Measurements from ENCODE around the gene PROB1.

Gene PROB1

GRCh38 chr5:139406963-139407362 lies 12.1 kb upstream of the PROB1 start:
- Mint-ChIP-seq H3K4me3 (no peak overlapping the region), H3K4me1 (ENCODE audit: low read depth) (peaks cover 29% of the 10 kb centered on the region), H3K36me3 (ENCODE audit: low read depth) (peaks cover 6% of the 10 kb centered on the region), H3K27me3 (no peaks in the 10 kb centered on the region), H3K9me3 (no peaks in the 10 kb centered on the region), H3K27ac (no peak overlapping the region)
- intact Hi-C loops (cut with micrococcal nuclease), result loop anchor here (10.0 kb wide), 1 partner anchor 112 kb away; the partner anchor contains the start of gene MATR3

GRCh38 chr5:139404484-139404840 lies 9.6 kb upstream of the PROB1 start:
- H3K36me3 Mint-ChIP-seq (ENCODE audit: low read depth), result peaks cover 6% of the 10 kb centered on the region
- no peaks in the 10 kb centered on the region for H3K9me3 Mint-ChIP-seq
- peak overlapping the region; percentile 82 for H3K4me3 Mint-ChIP-seq
- no peaks in the 10 kb centered on the region for H3K27me3 Mint-ChIP-seq
- intact Hi-C loops (cut with micrococcal nuclease), result loop anchor here (10.0 kb wide), 1 partner anchor 110 kb away; the partner anchor contains the start of gene MATR3
- H3K4me1 Mint-ChIP-seq (ENCODE audit: low read depth), result peaks cover 29% of the 10 kb centered on the region
- peak overlapping the region; percentile 95 for H3K27ac Mint-ChIP-seq

DNA sequence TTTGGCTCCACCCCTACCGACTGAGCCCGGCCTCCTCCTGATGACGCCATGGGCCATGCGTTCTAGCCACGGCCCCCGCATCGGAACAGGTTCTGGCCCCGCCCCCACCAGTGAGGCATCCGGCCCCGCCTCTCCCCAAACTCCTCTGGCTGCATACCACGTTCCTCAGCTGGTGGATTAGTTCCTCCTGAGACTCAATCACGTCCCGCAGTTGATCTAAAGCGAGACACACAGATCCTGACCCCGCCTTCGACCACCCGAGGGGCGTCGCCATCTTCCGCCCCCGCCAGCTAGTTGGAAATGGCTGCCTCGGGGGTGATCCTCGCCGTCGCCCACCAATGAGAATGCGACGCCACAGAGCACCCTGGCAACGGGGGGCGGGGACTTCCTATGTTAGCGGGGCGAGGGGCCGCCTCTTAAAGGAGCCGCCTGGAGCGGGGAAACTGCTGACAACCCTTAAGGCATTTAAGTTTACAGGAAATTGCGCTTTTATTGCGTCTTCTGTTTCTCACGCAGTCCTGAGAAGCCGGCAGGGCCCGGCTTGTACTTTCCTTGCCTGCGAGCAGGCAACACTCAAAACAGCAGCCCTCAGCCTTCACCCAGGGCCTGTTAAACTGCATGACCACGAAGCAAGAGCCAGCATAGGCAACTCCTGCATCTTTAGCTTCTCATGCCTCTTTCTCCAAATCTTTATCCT lies 9.0 kb upstream of the PROB1 start, which contains the start of gene SPATA24:
SPATA24 (minus strand) TSS at position 303 of the 697 bp plus-strand sequence; CDS start at position 274, 29 bp downstream.
- no peaks in the 10 kb centered on the region for H3K9me3 Mint-ChIP-seq
- peaks cover 6% of the 10 kb centered on the region for H3K36me3 Mint-ChIP-seq (ENCODE audit: low read depth)
- intact Hi-C loops (cut with micrococcal nuclease), result loop anchor here (1.0 to 10.0 kb wide), 2 partner anchors 35 to 109 kb away; partner anchors contain the start of genes DNAJC18 and MATR3
- H3K4me3 Mint-ChIP-seq, result peak within 1 kb of the TSS; percentile 82
- H3K27ac Mint-ChIP-seq, result peak within 1 kb of the TSS; percentile 95
- peaks cover 29% of the 10 kb centered on the region for H3K4me1 Mint-ChIP-seq (ENCODE audit: low read depth)
- no peaks in the 10 kb centered on the region for H3K27me3 Mint-ChIP-seq

GRCh38 chr5:139403418-139403786 lies 8.5 kb upstream of the PROB1 start:
- intact Hi-C loops (cut with micrococcal nuclease), result loop anchor here (1.0 to 10.0 kb wide), 2 partner anchors 36 to 109 kb away; partner anchors contain the start of genes DNAJC18 and MATR3
- peak overlapping the region; percentile 95 for H3K27ac Mint-ChIP-seq

GRCh38 chr5:139402561-139403158 lies 7.8 kb upstream of the PROB1 start:
- Mint-ChIP-seq H3K36me3 (ENCODE audit: low read depth) (peaks cover 6% of the 10 kb centered on the region), H3K9me3 (no peaks in the 10 kb centered on the region), H3K4me1 (ENCODE audit: low read depth) (peaks cover 31% of the 10 kb centered on the region), H3K4me3 (peak overlapping the region; percentile 28), H3K27me3 (no peaks in the 10 kb centered on the region), H3K27ac (peak overlapping the region; percentile 95)
- intact Hi-C loops (cut with micrococcal nuclease), result loop anchor here (1.0 to 10.0 kb wide), 2 partner anchors 37 to 108 kb away; partner anchors contain the start of genes DNAJC18 and MATR3

More at GRCh38 chr5:139403418-139403786, 8.5 kb upstream of the PROB1 start:
- no peaks in the 10 kb centered on the region for H3K27me3 Mint-ChIP-seq
- H3K9me3 Mint-ChIP-seq, result no peaks in the 10 kb centered on the region
- peaks cover 29% of the 10 kb centered on the region for H3K4me1 Mint-ChIP-seq (ENCODE audit: low read depth)
- peak overlapping the region; percentile 82 for H3K4me3 Mint-ChIP-seq
- peaks cover 6% of the 10 kb centered on the region for H3K36me3 Mint-ChIP-seq (ENCODE audit: low read depth)

DNA sequence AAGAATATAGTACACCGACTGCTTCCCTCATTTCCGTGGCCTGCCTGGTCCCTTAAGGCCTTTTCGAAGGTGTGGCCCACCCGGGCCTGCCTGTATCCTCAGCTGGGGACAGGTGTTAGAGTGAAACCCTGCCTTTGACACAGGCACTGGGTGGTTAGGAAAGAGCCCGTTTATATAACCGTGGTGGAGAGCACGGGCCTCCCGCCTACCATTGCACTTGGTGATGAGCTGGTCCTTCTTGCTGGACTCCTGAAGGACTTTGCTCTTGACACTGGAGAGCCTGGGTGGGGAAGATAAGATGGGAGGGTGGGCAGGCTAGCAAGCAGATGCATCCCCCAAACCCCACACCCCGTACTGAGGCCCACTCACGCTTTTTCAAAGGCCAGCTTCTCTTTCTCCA lies 6.6 kb upstream of the PROB1 start:
- H3K36me3 Mint-ChIP-seq (ENCODE audit: low read depth), result peaks cover 6% of the 10 kb centered on the region
- no peaks in the 10 kb centered on the region for H3K9me3 Mint-ChIP-seq
- H3K27me3 Mint-ChIP-seq, result no peaks in the 10 kb centered on the region
- no peak overlapping the region for H3K4me3 Mint-ChIP-seq
- intact Hi-C loops (cut with micrococcal nuclease), result loop anchor here (10.0 kb wide), 1 partner anchor 107 kb away; the partner anchor contains the start of gene MATR3
- H3K4me1 Mint-ChIP-seq (ENCODE audit: low read depth), result peaks cover 33% of the 10 kb centered on the region
- H3K27ac Mint-ChIP-seq, result no peak overlapping the region

DNA sequence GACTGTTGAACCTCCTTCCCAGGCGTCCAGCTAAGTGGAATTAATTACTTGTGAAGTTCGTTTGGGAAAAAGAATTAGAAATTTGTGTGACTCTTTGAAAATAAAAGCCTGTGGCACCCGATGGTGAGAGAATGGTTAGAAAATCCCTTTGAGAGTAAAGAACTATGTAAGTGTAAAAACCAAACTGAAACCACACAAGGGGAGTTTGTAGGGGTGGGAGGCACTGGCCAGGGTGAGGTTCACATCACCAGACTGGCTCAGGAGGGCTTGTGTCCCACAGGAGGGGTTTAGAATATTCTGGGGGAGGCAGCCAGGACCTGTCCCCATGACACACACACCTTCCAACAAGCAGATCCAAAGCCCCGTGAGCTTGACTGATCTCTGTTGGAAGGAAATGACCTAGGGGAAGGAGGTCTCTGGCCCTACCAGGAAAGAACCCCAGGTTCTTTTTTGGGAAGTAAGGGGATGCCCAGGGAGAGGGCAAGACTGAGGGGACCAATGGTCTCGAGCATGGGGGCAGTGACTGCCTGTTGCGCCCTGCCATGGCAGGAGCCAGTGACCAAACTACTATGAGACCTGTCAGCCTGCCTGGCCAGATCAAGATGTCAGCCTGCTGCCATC lies 4.7 kb upstream of the PROB1 start:
- Mint-ChIP-seq H3K4me3 (no peak overlapping the region), H3K36me3 (ENCODE audit: low read depth) (peaks cover 6% of the 10 kb centered on the region), H3K4me1 (ENCODE audit: low read depth) (peaks cover 39% of the 10 kb centered on the region), H3K27ac (no peak overlapping the region), H3K27me3 (peaks cover 18% of the 10 kb centered on the region), H3K9me3 (no peaks in the 10 kb centered on the region)
- intact Hi-C loops (cut with micrococcal nuclease), result loop anchor here (10.0 kb wide), 1 partner anchor 105 kb away; the partner anchor contains the start of gene MATR3

GRCh38 chr5:139397921-139398320 lies 3.0 kb upstream of the PROB1 start:
- H3K4me3 Mint-ChIP-seq, result no peak overlapping the region
- no peaks in the 10 kb centered on the region for H3K9me3 Mint-ChIP-seq
- H3K4me1 Mint-ChIP-seq (ENCODE audit: low read depth), result peaks cover 32% of the 10 kb centered on the region
- intact Hi-C loops (cut with micrococcal nuclease), result no loop called here
- H3K27me3 Mint-ChIP-seq, result peaks cover 35% of the 10 kb centered on the region
- H3K27ac Mint-ChIP-seq, result no peak overlapping the region
- no peaks in the 10 kb centered on the region for H3K36me3 Mint-ChIP-seq (ENCODE audit: low read depth)

- intact Hi-C loops (cut with micrococcal nuclease), result no loop called here
- H3K27ac Mint-ChIP-seq, result no peak overlapping the region
Measured at GRCh38 chr5:139396691-139397090, 1.8 kb upstream of the PROB1 start.

GRCh38 chr5:139395844-139396640 lies 1.1 kb upstream of the PROB1 start:
- no peaks in the 10 kb centered on the region for H3K9me3 Mint-ChIP-seq
- H3K36me3 Mint-ChIP-seq (ENCODE audit: low read depth), result no peaks in the 10 kb centered on the region
- peaks cover 52% of the 10 kb centered on the region for H3K27me3 Mint-ChIP-seq
- intact Hi-C loops (cut with micrococcal nuclease), result no loop called here
- H3K27ac Mint-ChIP-seq, result no peak overlapping the region
- H3K4me1 Mint-ChIP-seq (ENCODE audit: low read depth), result peaks cover 42% of the 10 kb centered on the region
- H3K4me3 Mint-ChIP-seq, result no peak overlapping the region

More at GRCh38 chr5:139396691-139397090, 1.8 kb upstream of the PROB1 start:
- H3K9me3 Mint-ChIP-seq, result no peaks in the 10 kb centered on the region
- H3K4me1 Mint-ChIP-seq (ENCODE audit: low read depth), result peaks cover 36% of the 10 kb centered on the region
- peaks cover 46% of the 10 kb centered on the region for H3K27me3 Mint-ChIP-seq
- no peak overlapping the region for H3K4me3 Mint-ChIP-seq
- no peaks in the 10 kb centered on the region for H3K36me3 Mint-ChIP-seq (ENCODE audit: low read depth)

GRCh38 chr5:139394123-139394653 lies 716 bp downstream of the PROB1 start:
- H3K36me3 Mint-ChIP-seq (ENCODE audit: low read depth), result no peaks in the 10 kb centered on the region
- H3K4me1 Mint-ChIP-seq (ENCODE audit: low read depth), result peaks cover 49% of the 10 kb centered on the region
- intact Hi-C loops (cut with micrococcal nuclease), result loop anchor here (5.0 kb wide), 1 partner anchor 52 kb away; the partner anchor contains the start of gene PAIP2
- peaks cover 65% of the 10 kb centered on the region for H3K27me3 Mint-ChIP-seq
- peak overlapping the region; percentile 48 for H3K4me3 Mint-ChIP-seq
- no peak overlapping the region for H3K27ac Mint-ChIP-seq
- H3K9me3 Mint-ChIP-seq, result no peaks in the 10 kb centered on the region

DNA sequence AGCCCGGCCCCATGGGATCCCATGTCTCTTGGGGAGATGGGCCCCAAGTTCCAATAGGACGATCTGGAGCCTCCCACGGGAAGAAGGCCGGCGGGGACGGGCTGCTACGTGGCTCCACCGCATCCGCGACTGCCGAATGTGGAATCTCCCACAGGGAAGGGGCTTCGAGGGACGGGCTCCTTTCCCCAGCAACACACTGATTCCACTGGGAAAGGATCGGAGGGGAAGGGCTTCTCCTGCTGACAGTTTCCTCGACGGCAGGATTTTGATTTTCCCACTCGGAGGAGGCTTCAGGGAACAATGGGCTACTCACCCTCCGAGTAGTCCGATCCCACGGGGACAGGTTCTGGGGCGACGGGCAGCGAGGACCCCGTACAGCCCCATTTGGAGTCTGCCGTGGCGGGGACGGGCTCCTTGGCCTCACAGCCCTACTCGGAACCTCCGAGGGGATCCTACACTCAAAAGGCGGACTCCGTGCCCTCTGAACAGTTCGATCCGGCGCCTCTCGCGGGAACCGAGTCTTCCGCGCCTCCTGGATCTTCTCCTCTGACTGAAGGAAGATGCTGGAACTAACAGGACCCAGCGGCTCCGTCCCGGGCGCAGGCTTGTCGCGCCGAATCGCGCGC lies 1.3 kb downstream of the PROB1 start:
- Mint-ChIP-seq H3K4me3 (peak overlapping the region; percentile 80), H3K4me1 (ENCODE audit: low read depth) (peaks cover 52% of the 10 kb centered on the region), H3K36me3 (ENCODE audit: low read depth) (no peaks in the 10 kb centered on the region), H3K27ac (peak overlapping the region; percentile 80), H3K27me3 (peaks cover 69% of the 10 kb centered on the region), H3K9me3 (no peaks in the 10 kb centered on the region)
- intact Hi-C loops (cut with micrococcal nuclease), result loop anchor here (5.0 kb wide), 1 partner anchor 51 kb away; the partner anchor contains the start of gene PAIP2
